ENCODE data around the gene TOX2.
"Not testable (repeated sequence)": the region's sequence is repeated elsewhere in the genome, so short reads cannot be mapped to it uniquely, and the experiment has no call there.

TOX2 gene

GRCh38 chr20:44031001-44031574 lies 116.4 kb downstream of the TOX2 start:
- no peak for DNase-seq

GRCh38 chr20:44031781-44032582 lies 117.3 kb downstream of the TOX2 start:
- no peak for DNase-seq

- no peak for DNase-seq
Measured at GRCh38 chr20:44032583-44033331, 118.1 kb downstream of the TOX2 start.

- DNase-seq = no peak
Measured at GRCh38 chr20:44033344-44033743, 118.7 kb downstream of the TOX2 start.

- DNase-seq = no peak
Measured at GRCh38 chr20:44033873-44034272, 119.2 kb downstream of the TOX2 start.

GRCh38 chr20:44034451-44034850 lies 119.8 kb downstream of the TOX2 start:
- no peak for DNase-seq

GRCh38 chr20:44034965-44035635 lies 120.4 kb downstream of the TOX2 start:
- DNase-seq = no peak

GRCh38 chr20:44035924-44036323 lies 121.3 kb downstream of the TOX2 start:
- DNase-seq = no peak

GRCh38 chr20:44036441-44036840 lies 121.8 kb downstream of the TOX2 start:
- DNase-seq = no peak

- peak in 51 of 58 donors; percentile 7 to 90 (median 62) for DNase-seq
Measured at GRCh38 chr20:44038681-44039123, 124.0 kb downstream of the TOX2 start.

- DNase-seq = no peak
Measured at GRCh38 chr20:44039147-44039546, 124.5 kb downstream of the TOX2 start.

GRCh38 chr20:44039741-44040140 lies 125.1 kb downstream of the TOX2 start:
- no peak for DNase-seq

- no peak for DNase-seq
Measured at GRCh38 chr20:44040202-44040915, 125.7 kb downstream of the TOX2 start.

GRCh38 chr20:44041001-44041400 lies 126.3 kb downstream of the TOX2 start:
- DNase-seq = no peak

- DNase-seq = not testable (repeated sequence)
Measured at GRCh38 chr20:44044712-44045111, 130.1 kb downstream of the TOX2 start.

- DNase-seq = no peak
Measured at GRCh38 chr20:44050327-44050726, 135.7 kb downstream of the TOX2 start.

GRCh38 chr20:44050925-44051660 lies 136.4 kb downstream of the TOX2 start:
- no peak for DNase-seq

GRCh38 chr20:44051661-44052000 lies 137.0 kb downstream of the TOX2 start:
- no peak for DNase-seq

GRCh38 chr20:44052166-44052565 lies 137.5 kb downstream of the TOX2 start:
- no peak for DNase-seq

GRCh38 chr20:44053046-44053445 lies 138.4 kb downstream of the TOX2 start:
- no peak for DNase-seq

All from anterior cingulate cortex (tissue), 58 donors.